Measurements from ENCODE around the gene STAP2. TPM values are rescaled to one million over a fixed set of nuclear protein-coding genes. Genes with fewer than 3 reads are reported as not detected.

Gene STAP2
- total RNA-seq, 1 donor from 2014 or later, result 5.2 TPM

DNA sequence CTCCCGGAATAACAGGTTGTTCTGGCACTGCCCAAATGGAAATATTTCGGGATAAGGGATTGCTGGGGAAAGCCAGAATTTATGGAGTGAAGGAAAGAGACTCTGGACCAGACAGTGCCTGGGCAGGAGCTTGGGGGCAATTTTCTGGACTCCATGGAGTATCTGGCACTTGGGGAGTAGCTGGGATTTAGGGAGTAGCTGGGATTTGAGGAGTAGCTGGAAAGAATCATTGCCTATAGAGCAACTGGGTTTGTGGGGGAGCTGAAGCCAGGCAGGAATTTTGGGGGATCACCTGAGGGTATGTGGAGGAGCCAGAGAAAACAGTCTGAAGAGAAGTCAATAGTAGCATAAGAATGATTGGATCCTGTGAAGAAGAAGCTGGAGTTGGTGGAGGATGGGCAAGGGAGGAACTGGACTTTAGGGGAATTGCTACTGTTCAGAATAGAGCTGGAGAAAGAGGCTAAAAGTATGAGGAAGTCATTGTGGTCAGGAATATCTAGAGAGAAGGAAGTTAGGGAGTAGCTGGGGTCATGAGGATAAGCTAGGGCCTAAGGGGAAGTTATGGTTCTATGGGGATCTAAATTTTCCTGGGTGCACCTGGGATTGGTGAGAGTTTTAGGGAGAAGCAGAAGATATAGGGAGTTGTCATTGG, 19.4 kb downstream of the STAP2 start:
- H3K4me1 ChIP-seq (ENCODE audit: control insufficient read depth in 3 of 3, insufficient read depth in 3 of 3, low read length in 3 of 3), result no peaks in the 10 kb centered on the region
- H3K27ac ChIP-seq (ENCODE audit: low read depth, low read length), result no peak overlapping the region
- H3K27me3 ChIP-seq (ENCODE audit: control insufficient read depth in 3 of 3, insufficient read depth in 3 of 3, low read length in 3 of 3), result peaks cover 5 to 9% (median 7%) of the 10 kb centered on the region in 3 donors
- H3K9me3 ChIP-seq (ENCODE audit: control insufficient read depth in 3 of 3, low read length in 3 of 3), result no peaks in the 10 kb centered on the region
- no peaks in the 10 kb centered on the region for H3K36me3 ChIP-seq (ENCODE audit: control insufficient read depth in 3 of 3, insufficient read depth in 3 of 3, low read length in 3 of 3)
- H3K9ac ChIP-seq (ENCODE audit: low read depth in 1 of 3, low read length in 3 of 3), result no peak overlapping the region
- H3K4me3 ChIP-seq (ENCODE audit: low read length in 3 of 3), result no peak overlapping the region

- Histone ChIP-seq H3K4me3 (ENCODE audit: low read length in 3 of 3) (no peak overlapping the region), H3K36me3 (ENCODE audit: control insufficient read depth in 3 of 3, insufficient read depth in 3 of 3, low read length in 3 of 3) (no peaks in the 10 kb centered on the region), H3K27ac (ENCODE audit: low read depth, low read length) (no peak overlapping the region), H3K9ac (ENCODE audit: low read depth in 1 of 3, low read length in 3 of 3) (no peak overlapping the region), H3K4me1 (ENCODE audit: control insufficient read depth in 3 of 3, insufficient read depth in 3 of 3, low read length in 3 of 3) (no peaks in the 10 kb centered on the region), H3K27me3 (ENCODE audit: control insufficient read depth in 3 of 3, insufficient read depth in 3 of 3, low read length in 3 of 3) (peaks cover 5 to 9% (median 7%) of the 10 kb centered on the region in 3 donors), H3K9me3 (ENCODE audit: control insufficient read depth in 3 of 3, low read length in 3 of 3) (no peaks in the 10 kb centered on the region)
Observed at GRCh38 chr19:4318460-4318859, 20.2 kb downstream of the STAP2 start.

- H3K27me3 ChIP-seq (ENCODE audit: control insufficient read depth in 3 of 3, insufficient read depth in 3 of 3, low read length in 3 of 3), result peaks cover 5 to 9% (median 8%) of the 10 kb centered on the region in 3 donors
- H3K27ac ChIP-seq (ENCODE audit: low read depth, low read length), result no peak overlapping the region
- no peaks in the 10 kb centered on the region for H3K4me1 ChIP-seq (ENCODE audit: control insufficient read depth in 3 of 3, insufficient read depth in 3 of 3, low read length in 3 of 3)
- no peaks in the 10 kb centered on the region for H3K9me3 ChIP-seq (ENCODE audit: control insufficient read depth in 3 of 3, low read length in 3 of 3)
- no peak overlapping the region for H3K4me3 ChIP-seq (ENCODE audit: low read length in 3 of 3)
- H3K36me3 ChIP-seq (ENCODE audit: control insufficient read depth in 3 of 3, insufficient read depth in 3 of 3, low read length in 3 of 3), result no peaks in the 10 kb centered on the region
- H3K9ac ChIP-seq (ENCODE audit: low read depth in 1 of 3, low read length in 3 of 3), result no peak overlapping the region
Observed at GRCh38 chr19:4316956-4317355, 21.7 kb downstream of the STAP2 start.

DNA sequence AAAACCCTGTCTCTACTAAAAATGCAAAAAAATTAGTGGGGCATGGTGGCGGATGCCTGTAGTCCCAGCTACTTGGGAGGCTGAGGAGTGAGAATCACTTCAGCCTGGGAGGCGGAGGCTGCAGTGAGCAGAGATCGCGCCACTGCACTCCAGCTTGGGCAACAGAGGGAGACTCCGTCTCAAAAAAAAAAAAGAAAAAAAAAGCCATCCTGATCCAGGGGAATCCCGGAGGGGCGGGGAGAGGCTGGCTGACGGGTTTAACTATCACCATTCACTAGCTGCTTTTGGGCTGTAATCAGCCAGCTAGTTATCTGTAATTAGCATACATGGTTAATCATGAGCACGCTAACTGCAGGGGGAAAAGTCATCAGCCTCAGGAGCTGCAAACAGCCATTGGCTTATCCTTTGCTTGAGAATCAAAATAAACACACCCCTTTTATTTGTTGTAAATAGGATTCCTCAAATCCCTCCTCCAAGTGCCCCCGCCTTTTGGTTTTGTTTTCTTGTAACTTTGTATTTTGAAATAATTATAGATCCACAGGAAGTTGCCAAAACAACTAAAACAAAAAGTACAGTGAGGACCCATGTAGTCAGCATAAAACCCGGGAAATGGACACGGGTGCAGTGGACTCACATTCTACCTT, 24.7 kb downstream of the STAP2 start:
- Histone ChIP-seq H3K36me3 (ENCODE audit: control insufficient read depth in 3 of 3, insufficient read depth in 3 of 3, low read length in 3 of 3) (no peaks in the 10 kb centered on the region), H3K4me1 (ENCODE audit: control insufficient read depth in 3 of 3, insufficient read depth in 3 of 3, low read length in 3 of 3) (no peaks in the 10 kb centered on the region), H3K9me3 (ENCODE audit: control insufficient read depth in 3 of 3, low read length in 3 of 3) (no peaks in the 10 kb centered on the region), H3K27me3 (ENCODE audit: control insufficient read depth in 3 of 3, insufficient read depth in 3 of 3, low read length in 3 of 3) (peaks cover 2 to 14% (median 9%) of the 10 kb centered on the region in 3 donors), H3K4me3 (ENCODE audit: low read length in 3 of 3) (no peak overlapping the region), H3K9ac (ENCODE audit: low read depth in 1 of 3, low read length in 3 of 3) (no peak overlapping the region), H3K27ac (ENCODE audit: low read depth, low read length) (no peak overlapping the region)

GRCh38 chr19:4310247-4311121, 28.1 kb downstream of the STAP2 start:
- Histone ChIP-seq H3K27me3 (ENCODE audit: control insufficient read depth in 3 of 3, insufficient read depth in 3 of 3, low read length in 3 of 3) (peaks cover 3 to 17% (median 12%) of the 10 kb centered on the region in 3 donors), H3K9me3 (ENCODE audit: control insufficient read depth in 3 of 3, low read length in 3 of 3) (no peaks in the 10 kb centered on the region), H3K27ac (ENCODE audit: low read depth, low read length) (no peak overlapping the region), H3K4me1 (ENCODE audit: control insufficient read depth in 3 of 3, insufficient read depth in 3 of 3, low read length in 3 of 3) (no peaks in the 10 kb centered on the region), H3K4me3 (ENCODE audit: low read length in 3 of 3) (no peak overlapping the region), H3K9ac (ENCODE audit: low read depth in 1 of 3, low read length in 3 of 3) (no peak overlapping the region), H3K36me3 (ENCODE audit: control insufficient read depth in 3 of 3, insufficient read depth in 3 of 3, low read length in 3 of 3) (no peaks in the 10 kb centered on the region)

GRCh38 chr19:4305659-4306058, 33.0 kb downstream of the STAP2 start:
- H3K4me3 ChIP-seq (ENCODE audit: low read length in 3 of 3), result no peak overlapping the region

GRCh38 chr19:4305257-4305612, 33.4 kb downstream of the STAP2 start:
- Histone ChIP-seq H3K27me3 (ENCODE audit: control insufficient read depth in 3 of 3, insufficient read depth in 3 of 3, low read length in 3 of 3) (peaks cover 17 to 28% (median 23%) of the 10 kb centered on the region in 3 donors), H3K36me3 (ENCODE audit: control insufficient read depth in 3 of 3, insufficient read depth in 3 of 3, low read length in 3 of 3) (no peaks in the 10 kb centered on the region), H3K9me3 (ENCODE audit: control insufficient read depth in 3 of 3, low read length in 3 of 3) (no peaks in the 10 kb centered on the region), H3K4me1 (ENCODE audit: control insufficient read depth in 3 of 3, insufficient read depth in 3 of 3, low read length in 3 of 3) (no peaks in the 10 kb centered on the region), H3K9ac (ENCODE audit: low read depth in 1 of 3, low read length in 3 of 3) (no peak overlapping the region), H3K27ac (ENCODE audit: low read depth, low read length) (no peak overlapping the region), H3K4me3 (ENCODE audit: low read length in 3 of 3) (no peak overlapping the region)

More at GRCh38 chr19:4305659-4306058, 33.0 kb downstream of the STAP2 start:
- Histone ChIP-seq H3K4me1 (ENCODE audit: control insufficient read depth in 3 of 3, insufficient read depth in 3 of 3, low read length in 3 of 3) (no peaks in the 10 kb centered on the region), H3K9me3 (ENCODE audit: control insufficient read depth in 3 of 3, low read length in 3 of 3) (no peaks in the 10 kb centered on the region), H3K9ac (ENCODE audit: low read depth in 1 of 3, low read length in 3 of 3) (no peak overlapping the region), H3K36me3 (ENCODE audit: control insufficient read depth in 3 of 3, insufficient read depth in 3 of 3, low read length in 3 of 3) (no peaks in the 10 kb centered on the region), H3K27ac (ENCODE audit: low read depth, low read length) (no peak overlapping the region), H3K27me3 (ENCODE audit: control insufficient read depth in 3 of 3, insufficient read depth in 3 of 3, low read length in 3 of 3) (peaks cover 17 to 28% (median 23%) of the 10 kb centered on the region in 3 donors)

DNA sequence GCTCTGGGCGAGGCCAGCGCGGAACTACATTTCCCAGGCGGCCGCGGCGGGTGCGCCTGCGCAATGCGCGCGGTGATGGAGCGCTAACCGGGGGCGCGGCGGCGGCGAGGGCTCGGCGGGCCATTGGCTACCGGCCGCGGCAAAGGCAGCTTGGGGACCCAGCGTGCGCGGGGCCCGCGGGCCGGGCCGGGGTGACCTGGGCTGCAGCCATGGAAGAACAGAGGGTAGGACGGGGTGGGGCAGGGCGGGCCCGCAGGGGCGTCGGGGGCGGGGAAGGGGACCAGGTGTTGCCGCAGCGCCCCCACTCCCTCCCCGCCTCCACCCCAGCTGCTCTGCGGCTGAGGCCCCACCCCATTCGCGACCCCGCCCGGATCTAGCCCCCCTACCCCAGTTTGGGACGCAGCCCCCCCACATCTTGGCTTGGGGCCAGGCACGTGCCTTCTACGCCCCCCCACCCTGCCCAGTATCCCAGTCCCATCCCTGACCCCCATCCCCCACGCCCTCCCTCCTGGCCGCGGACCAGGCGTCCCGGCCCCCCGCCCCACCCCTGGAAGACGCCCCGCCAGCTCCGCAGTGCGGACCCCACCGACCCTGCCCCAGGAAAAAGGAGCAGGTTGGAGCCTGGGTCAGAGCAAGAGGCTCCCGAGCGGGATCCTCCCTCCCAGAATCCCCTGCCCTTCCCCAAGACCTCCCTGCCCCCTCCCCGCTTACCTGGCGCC, 33.9 kb downstream of the STAP2 start, which contains the start of gene FSD1:
Gene FSD1, plus strand, starts transcription at position 61 of the 719 bp plus-strand sequence. Its CDS starts 149 bp downstream, at position 210.
- Histone ChIP-seq H3K9ac (ENCODE audit: low read depth in 1 of 3, low read length in 3 of 3) (no peak within 1 kb of the TSS), H3K4me1 (ENCODE audit: control insufficient read depth in 3 of 3, insufficient read depth in 3 of 3, low read length in 3 of 3) (no peaks in the 10 kb centered on the region), H3K36me3 (ENCODE audit: control insufficient read depth in 3 of 3, insufficient read depth in 3 of 3, low read length in 3 of 3) (no peaks in the 10 kb centered on the region), H3K27me3 (ENCODE audit: control insufficient read depth in 3 of 3, insufficient read depth in 3 of 3, low read length in 3 of 3) (peaks cover 17 to 28% (median 23%) of the 10 kb centered on the region in 3 donors), H3K4me3 (ENCODE audit: low read length in 3 of 3) (no peak within 1 kb of the TSS), H3K9me3 (ENCODE audit: control insufficient read depth in 3 of 3, low read length in 3 of 3) (no peaks in the 10 kb centered on the region), H3K27ac (ENCODE audit: low read depth, low read length) (no peak within 1 kb of the TSS)

- no peak overlapping the region for H3K4me3 ChIP-seq (ENCODE audit: low read length in 3 of 3)
- H3K36me3 ChIP-seq (ENCODE audit: control insufficient read depth in 3 of 3, insufficient read depth in 3 of 3, low read length in 3 of 3), result no peaks in the 10 kb centered on the region
- H3K27me3 ChIP-seq (ENCODE audit: control insufficient read depth in 3 of 3, insufficient read depth in 3 of 3, low read length in 3 of 3), result peaks cover 17 to 28% (median 23%) of the 10 kb centered on the region in 3 donors
- no peaks in the 10 kb centered on the region for H3K9me3 ChIP-seq (ENCODE audit: control insufficient read depth in 3 of 3, low read length in 3 of 3)
- H3K4me1 ChIP-seq (ENCODE audit: control insufficient read depth in 3 of 3, insufficient read depth in 3 of 3, low read length in 3 of 3), result no peaks in the 10 kb centered on the region
- no peak overlapping the region for H3K27ac ChIP-seq (ENCODE audit: low read depth, low read length)
- no peak overlapping the region for H3K9ac ChIP-seq (ENCODE audit: low read depth in 1 of 3, low read length in 3 of 3)
Observed at GRCh38 chr19:4303819-4304537, 34.6 kb downstream of the STAP2 start.

Measured in skeletal muscle tissue (tissue), 4 donors.